NCI-H526 treated with DMSO at 0.1 percent for 48 hours (cell line): ENCODE measurements around the gene GCNA.

Experiments
- DNase-seq: peaks from one replicate; lab custom pipeline; 2025; lab: John Stamatoyannopoulos, UW

The GCNA gene, protein sequence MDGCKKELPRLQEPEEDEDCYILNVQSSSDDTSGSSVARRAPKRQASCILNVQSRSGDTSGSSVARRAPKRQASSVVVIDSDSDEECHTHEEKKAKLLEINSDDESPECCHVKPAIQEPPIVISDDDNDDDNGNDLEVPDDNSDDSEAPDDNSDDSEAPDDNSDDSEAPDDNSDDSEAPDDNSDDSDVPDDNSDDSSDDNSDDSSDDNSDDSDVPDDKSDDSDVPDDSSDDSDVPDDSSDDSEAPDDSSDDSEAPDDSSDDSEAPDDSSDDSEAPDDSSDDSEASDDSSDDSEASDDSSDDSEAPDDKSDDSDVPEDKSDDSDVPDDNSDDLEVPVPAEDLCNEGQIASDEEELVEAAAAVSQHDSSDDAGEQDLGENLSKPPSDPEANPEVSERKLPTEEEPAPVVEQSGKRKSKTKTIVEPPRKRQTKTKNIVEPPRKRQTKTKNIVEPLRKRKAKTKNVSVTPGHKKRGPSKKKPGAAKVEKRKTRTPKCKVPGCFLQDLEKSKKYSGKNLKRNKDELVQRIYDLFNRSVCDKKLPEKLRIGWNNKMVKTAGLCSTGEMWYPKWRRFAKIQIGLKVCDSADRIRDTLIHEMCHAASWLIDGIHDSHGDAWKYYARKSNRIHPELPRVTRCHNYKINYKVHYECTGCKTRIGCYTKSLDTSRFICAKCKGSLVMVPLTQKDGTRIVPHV

DNA sequence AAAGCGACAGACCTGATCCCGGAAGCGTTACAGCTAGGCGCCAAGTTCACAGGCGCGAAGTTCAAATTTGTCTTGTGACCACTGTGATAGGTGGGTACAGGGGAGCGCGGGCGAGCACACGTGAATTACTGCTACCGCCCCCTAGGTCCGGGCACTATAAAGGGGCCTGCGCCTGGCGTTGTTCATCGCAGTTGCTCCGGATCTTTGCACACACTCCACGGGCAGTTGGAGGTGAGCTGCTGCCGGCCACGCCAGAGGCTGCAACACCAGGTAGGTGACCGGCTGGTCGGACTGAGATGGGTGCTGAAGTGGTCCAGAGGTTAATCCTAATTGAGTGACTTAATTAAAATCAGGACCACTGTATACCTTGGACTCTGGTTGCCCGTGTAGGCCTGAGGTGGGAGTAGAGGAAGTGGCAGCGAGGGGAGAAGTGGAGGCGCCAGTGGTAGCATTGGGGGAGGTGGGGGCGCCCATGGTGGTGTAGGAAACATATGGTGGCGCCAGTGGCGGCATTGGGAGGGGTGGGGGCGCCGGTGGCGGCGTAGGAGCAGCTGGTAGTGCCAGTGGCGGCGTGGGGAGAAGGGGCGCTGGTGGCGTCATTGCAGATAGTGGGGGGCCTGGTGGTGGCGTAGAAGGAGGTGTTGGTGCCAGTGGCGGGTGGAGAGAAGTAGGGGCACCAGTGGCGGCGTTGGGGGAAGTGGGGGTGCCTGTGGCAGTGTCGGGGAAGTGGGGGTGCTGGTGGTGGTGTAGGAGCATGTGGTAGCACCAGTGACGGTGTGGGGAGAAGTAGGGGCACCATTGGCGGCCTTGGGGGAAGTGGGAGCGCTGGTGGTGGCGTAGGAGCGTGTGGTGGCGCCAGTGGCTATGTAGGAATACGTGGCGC, at the start of gene GCNA:
Gene GCNA, plus strand, starts transcription at position 185 of the 883 bp plus-strand sequence. CDS start 2,385 bp downstream, outside the sequence.
- no peak for DNase-seq

DNA sequence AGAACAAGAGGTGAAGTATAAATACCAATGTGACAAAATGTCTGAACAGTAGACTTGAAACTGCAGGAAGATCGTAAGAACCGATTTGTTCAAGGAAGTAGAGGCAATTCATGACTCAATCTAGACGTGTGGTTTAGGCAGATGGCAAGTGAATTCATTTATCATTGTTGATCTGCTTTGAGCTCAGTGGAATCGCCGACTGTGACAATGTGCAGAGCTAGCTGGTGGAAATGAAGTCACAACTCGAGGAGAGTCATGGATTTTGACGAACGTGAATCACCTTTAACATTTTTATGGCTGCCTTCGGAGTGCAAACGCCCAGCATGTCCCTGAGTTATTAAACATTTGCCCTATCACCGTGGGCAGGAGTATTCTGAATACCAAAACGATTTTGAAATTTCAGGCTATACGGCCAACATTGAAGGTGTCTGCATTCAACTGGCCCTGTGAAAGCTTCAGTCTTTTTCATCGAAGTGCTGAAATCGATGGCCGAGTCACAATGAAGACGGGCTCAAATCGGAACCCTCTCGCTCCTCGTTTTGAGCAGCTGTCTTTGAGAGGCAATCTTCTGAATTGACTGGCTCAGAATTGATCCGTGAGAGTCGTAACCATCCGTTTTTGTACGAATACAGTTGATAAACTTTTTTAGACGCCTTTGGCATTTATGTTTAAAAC, 46.0 kb upstream of the GCNA start:
- DNase-seq, result peak; percentile 3

DNA sequence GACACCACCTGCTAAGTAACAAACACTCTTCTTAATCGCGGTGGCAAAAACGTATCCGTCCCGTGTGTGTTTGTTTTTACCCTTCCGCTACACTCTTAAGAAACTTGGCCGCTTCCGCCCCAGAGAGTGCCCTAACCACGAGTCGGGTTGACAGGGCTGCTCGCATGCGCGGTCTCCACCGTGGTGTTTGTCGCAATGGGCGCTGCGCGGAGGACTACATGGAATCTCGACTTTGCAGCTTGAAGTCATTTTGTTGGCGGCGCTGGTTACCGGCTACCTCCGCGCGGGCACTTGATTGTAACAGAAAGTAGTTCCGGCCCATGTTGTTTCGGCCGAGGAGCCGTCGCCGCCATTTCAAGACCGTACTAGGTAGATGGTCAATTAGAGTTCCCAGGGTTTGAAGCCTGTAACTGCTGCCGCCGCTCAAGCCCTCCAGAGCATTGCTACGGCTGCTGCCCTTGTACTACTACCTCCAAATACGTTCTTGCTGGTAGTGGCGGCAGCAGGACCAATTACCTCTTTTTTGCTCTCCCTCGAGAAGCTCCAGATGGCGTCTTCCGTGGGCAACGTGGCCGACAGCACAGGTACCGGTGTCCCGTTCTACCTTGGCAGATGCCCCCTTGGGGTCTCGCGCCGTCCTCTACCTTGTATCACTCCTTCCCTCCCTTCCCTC, 45.3 kb upstream of the GCNA start, which contains the start of gene OGT:
Gene OGT, plus strand, starts transcription at position 352 of the 673 bp plus-strand sequence. Its CDS starts 196 bp downstream, at position 548.
- DNase-seq, result peak; percentile 91

DNA sequence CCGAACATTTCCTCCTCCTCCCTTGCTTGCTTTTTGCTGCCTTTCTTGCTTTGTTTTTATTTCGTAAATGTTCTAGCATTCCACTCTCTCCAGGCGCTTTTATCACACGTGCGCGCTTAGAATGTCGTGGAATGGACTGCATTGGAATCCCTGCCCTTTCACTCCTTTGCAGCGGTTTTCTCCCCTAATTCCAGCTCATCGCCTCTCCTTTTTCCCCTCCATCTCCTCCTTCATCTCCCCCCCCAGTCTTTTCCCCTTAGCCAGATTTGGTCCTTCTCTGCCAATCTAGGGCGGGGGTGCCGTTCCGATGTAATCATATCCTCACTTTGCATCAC, 44.8 kb upstream of the GCNA start:
- DNase-seq, result no peak

DNA sequence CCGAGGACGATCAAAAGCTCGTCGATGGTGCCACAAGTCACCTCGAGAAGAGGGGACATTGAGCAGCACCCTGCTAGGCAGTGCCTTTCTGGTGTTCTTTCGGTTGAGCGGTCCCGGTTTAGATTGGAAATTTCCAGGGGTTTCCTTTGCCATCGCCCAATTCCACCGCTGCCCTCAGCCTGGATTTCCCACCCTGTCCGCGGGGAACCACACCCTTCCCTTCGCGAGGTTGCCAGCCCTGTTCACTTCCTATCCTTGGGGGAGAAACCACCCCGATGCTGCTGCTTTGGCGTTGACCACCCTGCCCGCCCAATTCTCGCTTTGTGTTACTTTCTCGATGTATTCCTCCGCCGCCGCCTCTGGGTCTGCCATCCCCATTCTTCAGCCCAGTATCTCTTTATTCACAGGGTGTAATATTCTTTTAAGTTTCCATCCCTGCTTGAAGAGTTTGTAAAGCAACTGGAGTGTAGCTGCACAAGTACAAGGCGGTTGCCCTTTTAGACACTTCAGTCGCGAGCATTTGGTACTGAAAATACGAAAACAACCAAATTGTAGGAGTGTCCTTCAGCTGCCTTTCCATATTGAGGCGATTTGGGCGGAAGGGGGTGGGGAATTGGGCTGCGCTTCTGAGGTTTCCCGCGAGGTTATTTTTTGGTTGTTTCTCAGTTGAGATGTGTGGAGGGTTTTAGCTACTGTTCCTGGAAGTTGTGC, 44.2 kb upstream of the GCNA start:
- DNase-seq, result peak; percentile 45

DNA sequence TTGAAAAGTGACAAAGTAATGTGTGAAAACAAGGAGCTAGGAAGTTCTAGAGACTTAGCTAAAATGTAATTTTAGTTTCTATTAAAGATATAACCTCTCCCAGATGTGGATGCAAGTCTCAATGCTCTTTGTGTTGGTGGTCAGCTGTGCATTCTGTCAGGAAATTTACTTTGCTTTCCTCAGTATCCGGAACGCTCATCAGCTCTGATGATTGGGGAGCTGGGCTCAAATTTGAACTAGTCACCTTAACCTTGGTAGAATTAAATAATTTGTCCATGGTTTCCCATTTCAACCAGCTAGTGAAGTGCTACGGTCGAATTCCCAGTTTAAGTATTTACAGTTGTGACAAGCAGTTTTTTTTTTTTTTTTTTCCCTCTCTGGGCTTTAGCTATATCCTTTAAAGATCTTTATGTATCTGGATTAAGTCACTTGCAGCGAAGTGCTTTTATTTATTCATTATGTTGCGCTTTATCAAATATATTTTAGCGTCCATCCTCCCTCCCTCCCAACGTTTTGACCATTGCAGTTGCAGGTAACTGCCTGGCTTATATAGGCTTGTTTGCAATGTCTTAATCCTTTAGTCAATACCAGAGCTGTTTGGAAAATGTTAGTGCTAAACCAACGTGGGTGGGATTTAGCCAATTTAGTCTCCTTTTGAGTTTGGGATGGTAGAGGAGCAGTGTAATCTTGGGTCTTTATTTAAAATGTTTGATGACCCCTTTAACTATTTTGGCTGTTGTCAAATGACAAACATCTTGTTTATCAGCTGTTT, 43.3 kb upstream of the GCNA start:
- DNase-seq, result no peak

DNA sequence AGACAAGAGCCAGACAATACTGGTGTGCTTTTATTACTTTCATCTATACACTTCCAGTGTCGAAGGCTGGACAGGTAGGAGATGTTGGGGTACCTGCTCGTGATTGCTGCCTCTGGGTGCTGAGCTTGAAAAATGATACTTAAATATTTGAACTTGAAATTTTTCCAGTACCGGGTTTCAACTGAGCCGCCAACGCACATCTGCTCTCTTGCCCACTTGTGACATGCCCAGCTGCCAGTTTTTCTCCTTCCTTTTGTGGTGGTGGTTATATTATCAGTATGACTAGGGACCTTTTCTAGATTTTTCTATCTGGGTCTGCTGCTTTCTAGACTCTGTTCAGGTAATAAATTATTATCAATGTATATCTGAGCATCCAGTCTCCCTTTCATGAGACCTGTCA, 42.0 kb upstream of the GCNA start:
- DNase-seq, result no peak

DNA sequence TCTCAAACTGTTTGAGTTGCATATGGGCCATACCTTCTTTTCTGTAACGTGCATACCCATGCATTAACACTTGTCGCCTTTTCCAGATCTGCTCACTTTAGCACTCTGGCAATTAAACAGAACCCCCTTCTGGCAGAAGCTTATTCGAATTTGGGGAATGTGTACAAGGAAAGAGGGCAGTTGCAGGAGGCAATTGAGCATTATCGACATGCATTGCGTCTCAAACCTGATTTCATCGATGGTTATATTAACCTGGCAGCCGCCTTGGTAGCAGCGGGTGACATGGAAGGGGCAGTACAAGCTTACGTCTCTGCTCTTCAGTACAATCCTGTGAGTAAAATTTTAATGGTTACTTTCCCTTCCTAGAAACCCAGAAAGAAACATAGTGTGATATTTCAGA, 40.5 kb upstream of the GCNA start:
- DNase-seq, result no peak

DNA sequence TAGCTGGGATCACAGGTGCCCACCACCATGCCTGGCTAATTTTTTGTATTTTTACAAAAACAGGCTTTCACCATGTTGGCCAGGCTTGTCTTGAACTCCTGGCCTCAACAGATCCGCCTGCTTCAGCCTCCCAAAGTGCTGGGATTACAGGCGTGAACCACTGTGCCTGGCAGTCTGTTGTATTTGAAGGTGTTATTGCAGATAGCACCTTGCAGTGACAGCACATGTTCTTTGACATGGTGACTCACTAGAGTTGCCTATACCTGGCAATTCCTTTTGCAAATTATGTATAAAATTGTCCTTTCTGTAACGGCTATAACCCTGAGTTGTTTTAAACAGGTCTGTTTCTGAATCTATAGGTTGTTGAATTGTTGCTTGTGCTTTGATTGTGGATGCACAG, 37.4 kb upstream of the GCNA start:
- no peak for DNase-seq

DNA sequence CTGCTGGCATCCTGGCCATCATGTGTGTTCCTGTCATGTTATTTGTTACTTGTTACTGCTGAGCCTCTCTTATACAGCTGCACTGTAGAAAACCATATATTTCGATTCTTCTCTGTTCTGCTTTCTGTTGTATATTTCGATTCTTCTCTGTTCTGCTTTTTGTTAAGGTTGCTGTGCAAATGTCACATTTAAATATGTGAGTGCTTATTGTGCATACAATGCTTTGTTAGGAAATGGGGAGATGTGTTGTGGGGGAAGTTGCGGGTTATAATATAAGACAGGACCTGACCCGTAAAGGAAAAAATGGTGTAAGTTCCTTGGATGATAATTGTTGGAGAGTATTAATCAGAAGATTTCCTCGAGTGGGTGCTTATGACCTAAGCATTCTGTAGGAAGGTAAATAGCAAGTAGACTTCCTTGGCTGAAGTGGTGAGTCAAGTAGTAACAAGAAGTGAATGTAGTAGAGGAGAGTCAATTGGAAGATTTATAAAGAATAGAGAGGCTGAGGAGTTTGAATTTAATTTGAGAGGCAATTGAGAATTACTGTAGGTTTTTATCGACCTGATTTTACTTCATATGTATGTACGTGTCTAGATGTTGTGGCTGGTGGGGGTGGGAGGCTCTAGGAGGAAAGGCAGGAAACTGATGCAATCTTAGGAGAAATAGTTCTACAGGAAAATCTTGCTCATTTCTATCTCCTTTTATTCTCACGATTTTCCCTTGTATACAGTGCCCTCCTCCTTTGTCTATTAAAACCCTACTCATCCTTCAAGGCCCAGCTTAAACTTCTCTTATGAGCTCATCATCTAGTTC, 36.8 kb upstream of the GCNA start:
- DNase-seq, result no peak

DNA sequence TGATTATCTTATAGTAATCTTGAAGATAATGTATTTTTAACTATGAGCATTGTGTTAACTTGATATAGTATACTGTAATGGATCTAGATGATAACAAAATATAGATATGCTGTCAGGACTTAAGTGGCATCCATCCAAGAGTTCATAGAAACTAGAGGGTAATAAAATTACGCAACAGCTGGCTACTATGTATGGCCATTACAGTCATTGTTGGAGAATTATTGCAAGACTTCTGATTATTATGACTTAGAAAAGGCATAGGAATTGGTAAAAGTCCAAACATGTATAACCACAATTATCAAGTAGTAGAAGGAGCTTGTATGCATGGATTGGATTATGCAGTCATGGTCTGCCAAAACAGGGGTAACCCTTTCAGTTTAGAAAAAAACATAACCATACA, 35.8 kb upstream of the GCNA start:
- DNase-seq, result no peak

DNA sequence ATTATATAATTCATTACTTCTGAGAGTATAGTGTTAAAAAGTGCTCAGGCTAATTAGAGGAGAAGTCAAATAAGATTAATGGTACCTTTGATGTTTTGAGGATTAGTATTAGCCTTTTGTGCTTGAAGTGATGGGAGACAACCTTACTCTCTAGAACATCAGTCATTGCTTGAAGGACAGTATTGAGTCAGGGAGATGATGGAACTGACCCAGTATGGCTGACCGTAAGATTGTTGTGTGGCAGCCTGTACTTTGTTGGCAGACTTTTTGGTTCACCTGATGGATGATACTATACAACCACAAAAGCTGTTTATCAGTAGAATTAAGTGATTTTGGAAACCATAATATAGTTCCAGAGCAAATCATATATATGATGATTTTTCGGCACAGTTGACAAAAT, 35.4 kb upstream of the GCNA start:
- no peak for DNase-seq

DNA sequence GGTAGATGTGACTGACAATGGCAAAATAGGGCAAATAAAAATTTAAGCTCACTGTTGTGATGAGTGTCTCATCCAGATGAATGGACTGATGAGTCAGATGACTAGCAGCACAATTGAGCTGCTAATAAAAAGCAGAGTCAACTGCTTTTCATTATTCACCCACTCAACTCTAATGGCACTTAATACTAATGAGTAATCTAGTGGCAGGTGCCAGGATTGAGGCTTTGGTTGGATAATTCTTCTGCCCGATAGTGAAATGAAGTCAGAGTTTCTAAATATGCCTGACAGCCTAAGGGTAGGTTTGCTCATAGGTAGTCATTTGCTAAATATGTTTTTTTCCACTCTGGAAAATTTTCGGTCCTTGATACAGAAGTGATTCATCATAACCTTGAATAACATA, 34.9 kb upstream of the GCNA start:
- DNase-seq, result no peak

DNA sequence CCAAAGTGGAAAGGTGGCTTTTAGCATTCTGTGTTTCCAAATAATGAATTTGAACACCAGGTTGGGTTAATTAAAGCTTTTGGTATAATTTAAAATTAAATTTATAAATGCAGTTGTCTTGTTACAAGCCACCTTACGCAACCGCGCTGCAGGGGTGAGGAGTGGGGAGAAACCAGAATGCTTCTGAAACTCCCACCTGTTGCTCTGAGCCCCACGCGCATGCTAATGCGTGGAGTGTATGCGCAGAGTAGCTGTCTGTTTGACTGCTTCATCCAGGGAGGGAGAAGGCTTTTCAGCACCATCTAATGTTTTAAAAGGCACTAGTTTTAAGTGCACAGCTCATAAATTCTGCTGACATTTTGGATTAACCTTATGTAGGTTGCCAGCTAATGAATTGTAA, 32.9 kb upstream of the GCNA start:
- DNase-seq, result no peak

DNA sequence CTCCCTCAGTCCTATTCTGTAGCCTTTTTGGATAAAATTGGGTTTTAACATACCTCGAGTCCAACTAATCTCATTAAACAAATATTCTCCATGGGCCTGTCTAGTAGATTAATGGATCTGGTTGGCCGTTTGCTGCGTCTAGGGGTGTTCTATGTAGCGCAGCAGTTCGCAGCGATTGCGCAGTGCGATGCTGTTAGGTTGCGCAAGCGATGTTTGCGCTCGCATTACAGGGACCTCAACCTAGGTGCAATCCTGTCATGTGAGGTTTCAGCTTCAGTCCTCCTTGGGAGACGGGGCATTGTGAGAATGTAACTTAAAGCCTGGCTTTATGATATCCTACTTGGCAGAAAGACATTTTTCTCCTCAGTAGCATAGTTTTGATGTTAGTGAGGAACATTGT, 31.4 kb upstream of the GCNA start:
- no peak for DNase-seq

DNA sequence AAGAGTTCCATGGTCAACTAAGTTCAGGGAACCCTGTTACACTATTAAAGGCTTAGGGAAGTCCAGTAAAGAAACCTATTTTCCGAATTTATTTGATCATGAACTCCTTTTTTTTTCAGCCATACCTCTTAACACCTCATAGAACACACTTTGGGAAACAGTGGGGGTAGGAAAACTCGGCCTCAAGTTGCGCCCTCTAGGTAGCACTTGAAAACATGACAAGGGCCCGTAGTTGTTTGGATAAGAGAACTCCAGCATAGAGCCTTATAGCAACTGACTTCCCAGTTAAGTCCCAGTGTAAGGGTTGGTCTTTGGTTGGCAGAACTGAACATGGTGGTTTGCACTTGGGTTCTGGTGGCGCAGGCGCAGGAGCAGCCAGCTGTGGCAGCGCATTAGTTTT, 30.9 kb upstream of the GCNA start:
- DNase-seq, result no peak

DNA sequence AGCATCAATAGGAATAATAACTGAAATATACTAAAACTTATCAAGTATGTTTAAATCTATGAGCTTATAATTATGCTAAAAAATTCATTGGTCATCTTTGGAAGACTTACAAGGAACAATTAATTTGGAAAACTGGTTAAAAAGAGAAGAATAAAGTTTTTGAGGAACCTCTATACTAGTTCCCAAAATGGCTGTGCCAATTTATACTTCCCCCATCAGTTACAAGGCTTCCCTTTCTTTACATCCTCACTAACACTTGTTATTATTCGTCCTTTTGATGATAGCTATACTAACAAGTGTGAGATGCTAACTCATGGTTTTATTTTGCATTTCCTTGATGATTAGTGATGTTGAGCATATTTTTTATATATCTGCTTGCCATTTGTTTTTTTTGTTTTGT, 28.3 kb upstream of the GCNA start:
- no peak for DNase-seq

DNA sequence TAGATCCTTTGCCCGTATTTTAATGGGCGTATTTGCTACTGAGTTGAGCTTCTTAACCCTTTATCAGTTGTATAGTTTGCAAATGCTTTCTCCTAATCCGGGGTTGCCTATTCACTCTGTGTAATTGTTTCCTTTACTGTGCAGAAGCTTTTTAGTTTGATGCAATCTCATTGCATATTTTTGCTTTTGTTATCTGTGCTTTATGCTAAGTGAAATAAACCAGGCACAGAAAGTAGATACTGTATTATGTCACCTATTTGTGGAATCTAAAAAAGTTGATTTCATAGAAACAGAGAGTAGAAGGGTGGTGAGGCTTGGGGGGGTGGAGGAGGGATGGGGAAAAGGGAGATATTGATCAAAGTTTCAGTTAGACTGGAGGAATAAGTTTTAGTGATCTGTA, 27.7 kb upstream of the GCNA start:
- no peak for DNase-seq

DNA sequence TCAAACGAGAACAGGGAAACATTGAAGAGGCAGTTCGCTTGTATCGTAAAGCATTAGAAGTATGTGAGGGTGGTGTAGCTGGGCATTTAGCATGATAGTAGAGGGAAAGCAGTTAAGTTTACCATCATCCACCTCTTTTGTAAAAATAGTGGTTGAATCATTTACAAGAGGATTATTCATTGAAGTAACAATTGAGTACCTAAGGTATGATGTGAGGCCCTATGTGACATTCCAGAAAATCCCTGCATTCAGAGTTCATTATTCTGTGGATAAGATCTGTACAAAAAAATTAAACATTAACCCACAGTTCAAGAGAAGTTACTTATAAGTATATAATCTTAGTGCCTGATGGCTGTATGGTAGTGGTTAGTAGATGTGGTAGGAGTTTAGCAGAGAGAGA, 22.2 kb upstream of the GCNA start:
- no peak for DNase-seq
